ENCODE data around the gene ACOT9. TPM values are rescaled to one million over a fixed set of nuclear protein-coding genes. Genes with fewer than 3 reads are reported as not detected.

ACOT9 gene
- total RNA-seq, 4 donors from 2014 or later, result 11.1 to 29.7 (median 19.3) TPM

- no peak overlapping the region for H3K4me3 ChIP-seq (ENCODE audit: low read depth, poor library complexity, severe bottlenecking)
- DNase-seq (ENCODE audit: low spot score in 2 of 2), result no peak
- 76 to 91% methylated on average over 1 of the region's 1 CpG for WGBS, 2 donors
- TF ChIP-seq POLR2A (IDR thresholded peaks at IDR 0.05) (no peak), CTCF (IDR thresholded peaks at IDR 0.05) (no peak)
- intact Hi-C loops (cut with DNase I; ENCODE audit: low total_unique reads), result no loop called here
Observed at GRCh38 chrX:23731951-23732350, 11.1 kb downstream of the ACOT9 start.

GRCh38 chrX:23729214-23729613 is 13.9 kb downstream of the ACOT9 start:
- WGBS, 2 donors, result 79 to 88% methylated on average over 1 of the region's 1 CpG
- intact Hi-C loops (cut with DNase I; ENCODE audit: low total_unique reads), result no loop called here
- no peak overlapping the region for H3K4me3 ChIP-seq (ENCODE audit: low read depth, poor library complexity, severe bottlenecking)
- TF ChIP-seq POLR2A (IDR thresholded peaks at IDR 0.05) (no peak), CTCF (IDR thresholded peaks at IDR 0.05) (no peak)
- DNase-seq (ENCODE audit: low spot score in 2 of 2), result no peak

GRCh38 chrX:23727206-23727605 is 15.9 kb downstream of the ACOT9 start:
- DNase-seq (ENCODE audit: low spot score in 2 of 2), result no peak
- H3K4me3 ChIP-seq (ENCODE audit: low read depth, poor library complexity, severe bottlenecking), result no peak overlapping the region
- 91 to 100% methylated on average over 3 of the region's 3 CpGs for WGBS, 2 donors
- intact Hi-C loops (cut with DNase I; ENCODE audit: low total_unique reads), result no loop called here
- TF ChIP-seq POLR2A (IDR thresholded peaks at IDR 0.05) (no peak), CTCF (IDR thresholded peaks at IDR 0.05) (no peak)

GRCh38 chrX:23726191-23726590 is 16.9 kb downstream of the ACOT9 start:
- WGBS, 2 donors, result 75 to 77% methylated on average over 6 of the region's 6 CpGs
- intact Hi-C loops (cut with DNase I; ENCODE audit: low total_unique reads), result no loop called here
- no peak overlapping the region for H3K4me3 ChIP-seq (ENCODE audit: low read depth, poor library complexity, severe bottlenecking)
- DNase-seq (ENCODE audit: low spot score in 2 of 2), result no peak
- no peak for TF ChIP-seq POLR2A (IDR thresholded peaks at IDR 0.05)
- TF ChIP-seq CTCF (IDR thresholded peaks at IDR 0.05), result no peak

- H3K4me3 ChIP-seq (ENCODE audit: low read depth, poor library complexity, severe bottlenecking), result no peak overlapping the region
- TF ChIP-seq CTCF (IDR thresholded peaks at IDR 0.05), result no peak
- TF ChIP-seq POLR2A (IDR thresholded peaks at IDR 0.05), result no peak
- intact Hi-C loops (cut with DNase I; ENCODE audit: low total_unique reads), result no loop called here
- no peak for DNase-seq (ENCODE audit: low spot score in 2 of 2)
- WGBS, 2 donors, result 72 to 83% methylated on average over 8 of the region's 8 CpGs
Observed at GRCh38 chrX:23720117-23720677, 22.9 kb downstream of the ACOT9 start.

- TF ChIP-seq POLR2A (IDR thresholded peaks at IDR 0.05) (no peak), CTCF (IDR thresholded peaks at IDR 0.05) (no peak)
- intact Hi-C loops (cut with DNase I; ENCODE audit: low total_unique reads), result no loop called here
- DNase-seq (ENCODE audit: low spot score in 2 of 2), result no peak
- H3K4me3 ChIP-seq (ENCODE audit: low read depth, poor library complexity, severe bottlenecking), result no peak overlapping the region
- 74 to 98% methylated on average over 5 of the region's 5 CpGs for WGBS, 2 donors
Observed at GRCh38 chrX:23705235-23705634, 37.8 kb downstream of the ACOT9 start.

Data from lower leg skin (tissue), 4 donors.